ENCODE data around the gene OCSTAMP.

DNA sequence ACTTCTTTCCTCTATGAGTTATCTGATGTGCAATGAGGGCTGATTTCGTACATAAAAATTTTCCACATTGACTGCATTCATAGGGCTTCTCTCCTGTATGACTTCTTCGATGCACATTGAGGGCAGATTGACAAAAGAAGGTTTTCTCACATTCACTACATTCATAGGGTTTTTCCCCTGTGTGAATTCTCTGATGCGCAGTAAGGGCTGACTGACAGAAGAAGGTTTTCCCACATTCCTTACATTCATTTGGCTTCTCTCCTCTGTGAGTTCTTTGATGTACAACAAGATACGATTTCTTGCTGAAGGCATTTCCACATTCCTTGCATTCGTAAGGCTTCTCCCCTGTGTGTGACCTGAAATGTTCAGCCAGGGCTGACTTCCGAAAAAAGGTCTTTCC is 48.5 kb downstream of the OCSTAMP start:
- TF ChIP-seq, protein P1, sequence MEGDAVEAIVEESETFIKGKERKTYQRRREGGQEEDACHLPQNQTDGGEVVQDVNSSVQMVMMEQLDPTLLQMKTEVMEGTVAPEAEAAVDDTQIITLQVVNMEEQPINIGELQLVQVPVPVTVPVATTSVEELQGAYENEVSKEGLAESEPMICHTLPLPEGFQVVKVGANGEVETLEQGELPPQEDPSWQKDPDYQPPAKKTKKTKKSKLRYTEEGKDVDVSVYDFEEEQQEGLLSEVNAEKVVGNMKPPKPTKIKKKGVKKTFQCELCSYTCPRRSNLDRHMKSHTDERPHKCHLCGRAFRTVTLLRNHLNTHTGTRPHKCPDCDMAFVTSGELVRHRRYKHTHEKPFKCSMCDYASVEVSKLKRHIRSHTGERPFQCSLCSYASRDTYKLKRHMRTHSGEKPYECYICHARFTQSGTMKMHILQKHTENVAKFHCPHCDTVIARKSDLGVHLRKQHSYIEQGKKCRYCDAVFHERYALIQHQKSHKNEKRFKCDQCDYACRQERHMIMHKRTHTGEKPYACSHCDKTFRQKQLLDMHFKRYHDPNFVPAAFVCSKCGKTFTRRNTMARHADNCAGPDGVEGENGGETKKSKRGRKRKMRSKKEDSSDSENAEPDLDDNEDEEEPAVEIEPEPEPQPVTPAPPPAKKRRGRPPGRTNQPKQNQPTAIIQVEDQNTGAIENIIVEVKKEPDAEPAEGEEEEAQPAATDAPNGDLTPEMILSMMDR (IDR thresholded peaks at IDR 0.05), result no peak
- no peak for TF ChIP-seq POLR2A (IDR thresholded peaks at IDR 0.05)

All from right lobe of liver (tissue), 4 donors.